DMS53 (cell line): ENCODE measurements around the gene DLGAP3.

Experiments
- DNase-seq: peaks from one replicate; lab custom pipeline; 2025; lab: John Stamatoyannopoulos, UW

The DLGAP3 gene

GRCh38 chr1:34928066-34928696, 1.3 kb downstream of the DLGAP3 start:
- peak; percentile 69 for DNase-seq

GRCh38 chr1:34927316-34927715, 2.1 kb downstream of the DLGAP3 start:
- DNase-seq, result no peak

GRCh38 chr1:34926894-34927293, 2.6 kb downstream of the DLGAP3 start:
- no peak for DNase-seq

GRCh38 chr1:34926156-34926555, 3.3 kb downstream of the DLGAP3 start:
- no peak for DNase-seq

- no peak for DNase-seq
These were observed 3.7 kb downstream of the DLGAP3 start for GRCh38 chr1:34925730-34926129.

- peak; percentile 13 for DNase-seq
These were observed 4.5 kb downstream of the DLGAP3 start for GRCh38 chr1:34924759-34925555.

GRCh38 chr1:34923490-34923889, 6.0 kb downstream of the DLGAP3 start:
- no peak for DNase-seq

- no peak for DNase-seq
These were observed 10.4 kb downstream of the DLGAP3 start for GRCh38 chr1:34918977-34919561.

GRCh38 chr1:34918386-34918976, 11.0 kb downstream of the DLGAP3 start:
- DNase-seq, result no peak

GRCh38 chr1:34917017-34917416, 12.4 kb downstream of the DLGAP3 start:
- no peak for DNase-seq

- no peak for DNase-seq
These were observed 13.3 kb downstream of the DLGAP3 start for GRCh38 chr1:34916104-34916503.

- peak; percentile 20 for DNase-seq
These were observed 13.9 kb downstream of the DLGAP3 start for GRCh38 chr1:34915521-34915920.

GRCh38 chr1:34914958-34915357, 14.5 kb downstream of the DLGAP3 start:
- no peak for DNase-seq

GRCh38 chr1:34911465-34911864, 18.0 kb downstream of the DLGAP3 start:
- DNase-seq, result no peak

GRCh38 chr1:34910425-34910824, 19.0 kb downstream of the DLGAP3 start:
- no peak for DNase-seq

- no peak for DNase-seq
These were observed 21.1 kb downstream of the DLGAP3 start for GRCh38 chr1:34908369-34908768.

- DNase-seq, result peak; percentile 12
These were observed 21.9 kb downstream of the DLGAP3 start for GRCh38 chr1:34907487-34908090.

- no peak for DNase-seq
These were observed 22.7 kb downstream of the DLGAP3 start for GRCh38 chr1:34906756-34907155.

- no peak for DNase-seq
These were observed 23.2 kb downstream of the DLGAP3 start for GRCh38 chr1:34906222-34906621.

- no peak for DNase-seq
These were observed 24.4 kb downstream of the DLGAP3 start for GRCh38 chr1:34905098-34905459.

- no peak for DNase-seq
These were observed 25.0 kb downstream of the DLGAP3 start for GRCh38 chr1:34904236-34905097.

GRCh38 chr1:34901919-34902318, 27.5 kb downstream of the DLGAP3 start:
- no peak for DNase-seq
